HG03469 (cell line): ENCODE data around the gene GDPGP1.

Source experiments
- ATAC-seq: cut with Tn5 transposase; IDR thresholded peaks from one replicate; pipeline ENCODE4 v1.9.1; 2021; ENCODE audit warnings: mild to moderate bottlenecking, moderate library complexity, moderate number of reproducible peaks; ENCODE audit not compliant: unreplicated experiment

GDPGP1 gene

DNA sequence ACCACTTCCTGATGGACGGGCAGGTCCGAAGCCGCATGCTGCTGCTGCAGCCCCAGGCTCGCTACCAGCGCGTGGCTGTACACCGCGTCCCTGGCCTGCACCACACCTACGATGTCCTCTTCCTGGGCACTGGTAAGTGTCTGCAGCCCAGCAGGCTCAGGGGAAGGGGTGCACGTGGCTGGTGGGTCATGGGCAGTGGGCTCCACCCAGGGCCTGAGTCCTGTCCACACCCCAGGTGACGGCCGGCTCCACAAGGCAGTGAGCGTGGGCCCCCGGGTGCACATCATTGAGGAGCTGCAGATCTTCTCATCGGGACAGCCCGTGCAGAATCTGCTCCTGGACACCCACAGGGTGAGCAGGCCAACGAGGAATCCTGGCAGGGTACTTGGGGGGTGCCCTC, 9.0 kb upstream of the GDPGP1 start:
- ATAC-seq, result no peak

DNA sequence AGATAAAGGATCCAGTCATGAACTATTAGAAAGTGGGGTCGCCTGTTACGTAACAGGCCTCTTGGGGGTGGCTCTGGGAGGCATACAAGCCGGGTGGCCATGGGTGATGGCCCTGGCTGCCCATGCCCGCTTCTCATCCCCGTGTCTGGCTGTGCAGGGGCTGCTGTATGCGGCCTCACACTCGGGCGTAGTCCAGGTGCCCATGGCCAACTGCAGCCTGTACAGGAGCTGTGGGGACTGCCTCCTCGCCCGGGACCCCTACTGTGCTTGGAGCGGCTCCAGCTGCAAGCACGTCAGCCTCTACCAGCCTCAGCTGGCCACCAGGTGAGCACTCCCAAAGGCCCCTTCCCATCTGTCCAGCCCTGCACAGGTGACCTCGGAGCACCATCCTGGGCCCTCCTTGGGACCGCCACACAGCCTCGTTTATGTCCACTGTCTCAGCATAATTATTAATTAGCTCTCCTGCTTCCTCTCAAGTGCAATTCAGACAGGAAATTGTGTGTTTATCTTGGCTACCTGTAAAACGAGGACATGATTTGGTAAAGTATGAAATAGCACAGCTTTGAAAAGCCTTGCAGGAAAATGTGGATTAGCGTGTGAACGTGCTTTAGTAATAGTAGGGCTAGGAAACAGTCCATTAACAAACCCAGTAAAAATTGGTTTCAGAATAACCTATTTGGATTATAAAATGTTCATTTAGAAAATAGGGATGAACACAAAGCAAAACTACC, 8.3 kb upstream of the GDPGP1 start:
- no peak for ATAC-seq

DNA sequence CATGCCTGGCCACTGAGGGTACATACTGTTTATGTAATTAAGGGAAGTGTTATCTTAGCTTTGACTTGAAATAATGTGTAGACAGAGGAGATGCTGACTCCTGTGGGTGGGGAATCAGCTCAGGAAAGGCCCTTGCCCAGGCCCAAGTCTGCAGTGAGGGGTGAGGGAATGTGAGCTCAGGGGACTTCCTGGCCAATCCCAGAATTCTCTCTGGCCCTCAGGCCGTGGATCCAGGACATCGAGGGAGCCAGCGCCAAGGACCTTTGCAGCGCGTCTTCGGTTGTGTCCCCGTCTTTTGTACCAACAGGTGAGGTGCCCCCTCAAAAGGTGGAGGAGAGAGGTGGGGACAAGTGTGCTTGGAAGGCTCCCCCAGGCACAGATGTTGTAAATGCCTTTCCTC, 6.7 kb upstream of the GDPGP1 start:
- ATAC-seq, result no peak

GRCh38 chr15:90227816-90228772, 5.9 kb upstream of the GDPGP1 start:
- ATAC-seq, result no peak

DNA sequence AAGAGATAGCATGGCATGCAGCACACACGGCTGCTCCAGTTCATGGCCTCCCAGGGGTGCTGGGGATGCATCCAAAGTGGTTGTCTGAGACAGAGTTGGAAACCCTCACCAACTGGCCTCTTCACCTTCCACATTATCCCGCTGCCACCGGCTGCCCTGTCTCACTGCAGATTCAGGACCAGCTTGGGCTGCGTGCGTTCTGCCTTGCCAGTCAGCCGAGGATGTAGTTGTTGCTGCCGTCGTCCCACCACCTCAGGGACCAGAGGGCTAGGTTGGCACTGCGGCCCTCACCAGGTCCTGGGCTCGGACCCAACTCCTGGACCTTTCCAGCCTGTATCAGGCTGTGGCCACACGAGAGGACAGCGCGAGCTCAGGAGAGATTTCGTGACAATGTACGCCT, 5.0 kb upstream of the GDPGP1 start:
- no peak for ATAC-seq

DNA sequence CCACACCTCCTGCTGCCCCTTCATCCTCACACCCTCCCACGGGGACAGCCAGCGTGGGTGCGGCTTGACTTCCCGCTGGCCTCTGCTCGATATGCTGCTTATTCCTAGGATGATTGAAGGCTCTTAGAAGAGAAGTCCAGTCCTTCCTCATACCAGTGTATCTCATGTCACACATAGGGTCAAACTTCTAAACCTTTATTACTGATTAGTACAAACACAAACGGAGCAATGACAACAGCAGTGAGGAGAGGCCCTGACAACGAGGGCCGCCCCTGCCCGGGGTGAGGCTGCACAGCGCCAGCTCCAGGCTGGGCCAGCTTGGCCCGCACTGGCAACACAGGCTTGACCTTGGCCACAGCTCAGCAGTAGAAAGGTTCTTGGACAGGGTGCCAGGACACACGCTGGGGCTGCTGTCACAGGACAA, 3.9 kb upstream of the GDPGP1 start:
- no peak for ATAC-seq

- ATAC-seq, result no peak
Measured at GRCh38 chr15:90230610-90231009, 3.4 kb upstream of the GDPGP1 start.

DNA sequence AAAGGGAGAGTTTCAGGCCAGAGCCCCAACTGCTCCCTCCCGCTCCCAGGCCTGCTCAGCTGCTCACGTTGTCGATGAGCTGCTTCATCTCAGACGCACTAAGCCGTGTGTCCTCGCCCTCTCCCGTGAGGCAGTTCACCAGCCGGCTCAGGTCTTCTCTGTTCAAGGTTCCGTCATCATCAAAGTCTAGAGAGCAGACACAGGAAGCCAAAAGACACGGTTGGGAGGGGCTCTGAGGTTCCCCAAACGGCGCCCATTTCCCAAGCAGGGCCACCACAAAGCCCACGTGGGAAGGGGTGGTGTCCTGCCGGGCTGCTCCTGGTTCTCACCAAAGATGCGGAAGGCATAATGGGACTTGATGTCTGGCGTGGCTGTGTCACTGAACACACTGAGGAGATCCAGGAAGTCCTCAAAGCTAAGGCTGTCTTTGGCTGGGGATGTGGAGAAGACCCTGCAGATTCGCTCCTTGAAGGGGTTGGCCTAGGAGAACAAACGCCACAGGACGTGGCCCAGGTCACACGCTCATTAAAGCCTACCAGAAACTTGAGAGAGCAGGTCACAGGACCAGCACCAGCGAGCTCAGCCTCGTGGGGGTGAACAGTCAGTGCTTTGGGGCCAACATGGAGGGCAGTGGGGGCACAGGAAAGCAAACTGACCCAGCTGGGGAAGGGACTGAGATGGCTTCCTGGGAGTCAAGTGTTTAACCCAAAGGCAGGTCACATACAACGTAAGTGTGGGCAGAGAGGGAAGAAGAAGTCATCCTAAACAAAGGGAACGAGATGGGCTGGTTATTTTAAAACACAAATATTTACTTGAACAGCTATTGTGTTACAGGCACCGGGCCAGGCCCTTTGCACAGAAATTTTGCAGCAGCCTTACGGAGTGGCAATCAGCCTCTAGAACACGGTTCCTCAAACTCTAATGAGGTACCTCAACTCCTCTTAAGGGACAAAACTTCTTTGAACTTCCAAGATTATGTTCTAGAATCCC, 2.7 kb upstream of the GDPGP1 start:
- ATAC-seq, result no peak

- no peak for ATAC-seq
Measured at GRCh38 chr15:90232196-90232595, 1.8 kb upstream of the GDPGP1 start.

- ATAC-seq, result no peak
Measured at GRCh38 chr15:90232941-90233386, 1.0 kb upstream of the GDPGP1 start.

- peak; percentile 64 for ATAC-seq
Measured at GRCh38 chr15:90233387-90234095, 468 bp upstream of the GDPGP1 start, which contains the start of gene CIB1. Gene CIB1, minus strand, starts transcription at chr15:90233941. Its CDS starts 56 bp downstream, at chr15:90233885.

- no peak for ATAC-seq
Measured at GRCh38 chr15:90239371-90239770, 5.4 kb downstream of the GDPGP1 start.

DNA sequence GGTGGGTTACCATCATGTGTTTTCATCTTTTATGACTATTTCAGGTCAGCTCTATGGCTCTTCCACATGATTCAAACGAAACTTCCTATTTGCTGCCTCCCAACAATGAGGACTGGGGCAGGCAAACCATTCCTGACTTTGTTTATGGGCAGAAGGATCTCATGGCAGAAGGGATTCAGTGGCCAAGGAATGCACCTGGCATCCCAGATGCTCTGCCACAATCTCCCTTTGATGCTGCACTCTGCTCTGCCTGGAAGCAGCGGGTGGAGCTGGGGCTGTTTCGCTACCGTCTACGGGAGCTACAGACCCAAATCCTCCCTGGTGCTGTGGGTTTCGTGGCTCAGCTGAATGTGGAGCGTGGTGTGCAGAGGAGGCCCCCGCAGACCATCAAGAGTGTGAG, 6.8 kb downstream of the GDPGP1 start:
- no peak for ATAC-seq

DNA sequence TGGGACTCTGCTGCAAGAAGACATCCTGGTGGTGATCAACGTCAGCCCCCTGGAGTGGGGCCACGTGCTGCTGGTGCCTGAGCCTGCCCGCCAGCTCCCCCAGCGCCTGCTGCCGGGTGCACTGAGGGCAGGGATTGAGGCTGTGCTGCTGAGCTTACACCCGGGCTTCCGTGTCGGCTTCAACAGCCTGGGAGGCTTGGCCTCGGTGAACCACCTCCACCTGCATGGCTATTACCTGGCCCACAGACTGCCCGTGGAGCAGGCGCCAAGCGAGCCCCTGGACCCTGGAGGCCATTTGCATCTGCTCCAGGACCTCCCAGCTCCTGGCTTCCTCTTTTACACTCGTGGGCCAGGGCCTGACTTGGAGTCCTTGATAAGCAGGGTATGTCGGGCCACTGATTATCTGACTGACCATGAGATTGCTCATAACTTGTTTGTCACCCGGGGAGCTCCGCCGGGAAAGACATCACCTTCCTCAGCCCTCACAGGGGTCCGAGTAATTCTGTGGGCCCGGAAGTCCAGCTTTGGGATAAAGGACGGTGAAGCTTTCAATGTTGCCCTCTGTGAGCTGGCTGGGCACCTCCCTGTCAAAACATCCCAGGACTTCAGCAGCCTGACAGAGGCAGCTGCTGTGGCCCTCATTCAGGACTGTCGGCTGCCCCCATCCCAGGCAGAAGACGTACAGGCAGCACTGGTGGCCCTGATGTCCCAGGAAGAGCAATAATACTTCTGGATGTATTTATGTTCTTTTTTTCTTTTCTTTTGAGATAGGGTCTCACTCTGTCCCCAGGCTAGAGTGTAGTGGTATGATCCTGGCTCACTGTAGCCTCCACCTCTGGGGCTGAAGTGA, 7.6 kb downstream of the GDPGP1 start:
- no peak for ATAC-seq

- ATAC-seq, result no peak
Measured at GRCh38 chr15:90243943-90244639, 10.1 kb downstream of the GDPGP1 start.

- no peak for ATAC-seq
Measured at GRCh38 chr15:90248789-90249202, 14.8 kb downstream of the GDPGP1 start.

GRCh38 chr15:90249203-90249863, 15.3 kb downstream of the GDPGP1 start, which contains the start of gene TTLL13:
Gene TTLL13, plus strand, starts transcription at chr15:90249556. Its CDS starts 1,075 bp downstream, at chr15:90250631.
- no peak for ATAC-seq

DNA sequence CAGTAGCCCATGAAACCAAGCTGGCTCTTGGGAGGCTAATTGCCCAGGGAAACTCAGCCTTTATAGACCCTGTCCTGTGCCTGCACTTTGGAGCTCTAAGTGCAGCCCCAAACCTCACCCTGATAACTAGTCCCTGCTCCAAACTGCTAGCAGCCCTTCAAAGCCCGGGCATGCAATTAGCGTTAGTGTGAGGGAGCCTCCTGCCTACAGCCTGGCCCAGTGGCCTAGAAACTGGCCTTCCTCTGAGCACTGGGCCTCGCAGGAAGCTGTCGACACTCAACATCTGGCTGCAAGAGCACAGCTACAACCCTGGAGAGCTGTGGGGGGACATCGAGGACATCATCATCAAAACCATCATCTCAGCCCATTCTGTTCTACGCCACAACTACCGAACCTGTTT, 23.8 kb downstream of the GDPGP1 start:
- ATAC-seq, result no peak
